Endometrial microvascular endothelial cells (primary cell): ENCODE data around the gene IL1RL1. TPM values are rescaled to one million over a fixed set of nuclear protein-coding genes. Genes with fewer than 3 reads are reported as not detected.

ENCODE experiments used
- in situ Hi-C: cut with HindIII; loops from 2 replicates; pipeline ENCODE4 v1.10.0; 2017; ENCODE audit warnings: low sequenced_read_pairs, low pct_unique_long_range_greater_than_20kb; ENCODE audit errors: inconsistent ontology term
- total RNA-seq: library from RNA; depleted of rRNA; stranded (reverse); fragments of >200 nt; gene quantifications from one replicate; pipeline ENCODE4 v1.2.3, GENCODE V29; 2015; ENCODE audit errors: inconsistent ontology term

IL1RL1 gene
- total RNA-seq, 1 donor from 2014 or later = 128 TPM

- in situ Hi-C loops = no loop called here
These were observed 46.6 kb downstream of the IL1RL1 start for GRCh38 chr2:102357937-102358336.

DNA sequence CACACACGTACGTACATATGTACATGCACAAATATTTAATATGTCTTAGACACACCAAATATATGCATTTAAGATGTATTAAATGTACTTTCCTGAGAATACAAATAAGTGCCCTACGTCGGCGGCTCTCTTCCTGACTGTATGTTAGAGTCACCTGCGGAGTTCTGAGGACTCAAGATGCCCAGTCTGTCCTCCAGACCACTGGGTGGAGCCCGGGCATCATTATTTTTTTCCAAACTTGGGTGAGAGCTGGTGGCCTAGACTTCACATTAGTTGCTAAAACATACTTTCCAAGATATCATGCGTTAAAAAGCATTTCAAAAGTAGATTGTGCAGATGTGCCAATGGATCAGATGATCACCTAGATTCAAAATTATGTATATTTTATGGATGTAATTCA, 47.1 kb downstream of the IL1RL1 start:
- in situ Hi-C loops = no loop called here

DNA sequence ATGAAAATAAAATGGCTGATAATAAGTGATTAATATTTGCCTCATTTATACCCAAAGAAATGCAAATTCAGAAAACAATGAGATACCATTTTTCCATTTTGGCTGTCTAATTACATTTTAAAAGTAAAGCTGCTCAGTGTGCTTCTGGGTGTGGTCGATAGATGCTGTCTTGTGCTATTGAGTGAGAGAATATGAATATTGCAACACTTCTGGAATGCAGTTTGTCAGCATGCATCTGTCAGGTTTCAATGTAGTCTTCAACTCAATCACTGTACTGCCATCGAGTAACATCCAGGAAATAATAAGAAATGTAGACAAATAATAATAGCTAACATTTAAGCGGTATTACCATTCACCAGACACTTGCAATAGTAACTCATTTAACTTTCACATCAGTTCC, 48.2 kb downstream of the IL1RL1 start:
- in situ Hi-C loops = no loop called here

- in situ Hi-C loops = no loop called here
These were observed 50.4 kb downstream of the IL1RL1 start for GRCh38 chr2:102361632-102362241.

DNA sequence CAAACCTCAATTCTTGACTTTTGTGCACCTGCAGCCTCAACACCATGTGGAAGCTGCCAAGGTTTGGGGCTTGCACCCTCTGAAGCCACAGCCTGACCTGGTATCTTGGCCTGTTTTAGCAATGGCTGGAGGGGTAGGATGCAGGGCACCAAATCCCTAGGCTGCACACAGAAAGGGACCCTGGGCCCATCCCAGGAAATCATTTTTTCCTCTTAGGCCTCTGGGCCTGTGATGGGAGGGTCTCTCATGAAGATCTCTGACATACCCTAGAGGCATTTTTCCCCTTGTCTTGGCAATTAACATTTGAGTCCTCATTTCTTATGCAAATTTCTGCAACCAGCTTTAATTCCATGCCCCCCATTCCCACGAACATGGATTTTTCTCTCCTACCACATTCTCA, 54.4 kb downstream of the IL1RL1 start:
- in situ Hi-C loops = no loop called here

DNA sequence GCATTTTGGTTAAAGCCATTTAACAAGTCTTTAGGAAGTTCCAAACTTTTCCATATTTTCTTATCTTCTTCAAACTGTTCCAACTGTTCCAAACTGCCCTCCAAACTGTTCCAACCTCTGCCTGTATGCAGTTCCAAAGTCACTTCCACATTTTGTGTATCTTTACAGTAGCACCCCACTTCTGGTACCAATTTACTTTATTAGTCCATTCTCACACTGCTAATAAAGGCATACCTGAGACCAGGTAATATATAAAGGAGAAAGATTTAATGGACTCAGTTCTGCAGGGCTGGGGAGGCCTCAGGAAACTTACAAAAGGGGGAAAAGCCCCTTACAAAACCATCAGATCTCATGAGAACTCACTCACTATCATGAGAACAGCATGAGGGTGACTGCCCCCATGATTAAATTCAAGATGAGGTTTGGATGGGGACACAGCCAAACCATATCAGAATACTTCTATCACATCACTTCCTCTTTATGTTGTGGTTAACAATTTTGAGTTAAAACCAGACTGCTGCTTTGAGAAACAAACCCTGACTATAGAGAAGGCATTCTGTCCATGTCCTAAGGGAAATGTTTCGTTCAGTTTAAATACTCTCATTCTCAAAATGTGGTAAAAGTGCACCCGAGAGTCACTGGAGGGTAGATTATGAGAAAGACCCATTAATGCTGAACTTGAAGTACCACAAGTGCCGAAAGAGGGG, 55.2 kb downstream of the IL1RL1 start:
- in situ Hi-C loops = no loop called here

DNA sequence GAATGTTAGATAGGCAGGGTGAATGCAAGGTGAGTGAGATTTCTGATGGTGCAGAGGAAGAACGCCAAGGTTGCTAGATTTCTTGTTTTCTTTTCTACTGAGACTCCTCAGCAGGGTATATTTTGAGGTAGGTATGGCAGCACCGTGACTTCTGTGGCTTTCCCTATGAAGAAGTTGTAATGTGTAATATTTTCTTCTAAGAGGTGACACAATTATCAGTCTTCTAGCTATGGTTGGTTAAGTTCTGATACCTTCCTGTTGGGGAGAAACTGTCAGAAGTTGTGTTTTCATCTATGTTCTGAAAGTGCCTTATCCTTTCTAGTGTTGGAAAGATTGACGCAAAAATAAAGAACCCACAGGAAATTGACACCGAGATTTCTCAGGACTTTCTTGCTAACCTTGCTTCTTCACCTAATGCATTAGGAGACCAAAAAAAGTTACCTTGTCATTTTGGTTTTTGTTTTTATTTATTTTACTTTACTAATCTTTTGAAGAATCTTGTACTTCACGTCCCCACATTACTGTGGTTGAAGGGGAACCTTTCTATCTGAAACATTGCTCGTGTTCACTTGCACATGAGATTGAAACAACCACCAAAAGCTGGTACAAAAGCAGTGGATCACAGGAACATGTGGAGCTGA, 56.1 kb downstream of the IL1RL1 start:
- in situ Hi-C loops = no loop called here

DNA sequence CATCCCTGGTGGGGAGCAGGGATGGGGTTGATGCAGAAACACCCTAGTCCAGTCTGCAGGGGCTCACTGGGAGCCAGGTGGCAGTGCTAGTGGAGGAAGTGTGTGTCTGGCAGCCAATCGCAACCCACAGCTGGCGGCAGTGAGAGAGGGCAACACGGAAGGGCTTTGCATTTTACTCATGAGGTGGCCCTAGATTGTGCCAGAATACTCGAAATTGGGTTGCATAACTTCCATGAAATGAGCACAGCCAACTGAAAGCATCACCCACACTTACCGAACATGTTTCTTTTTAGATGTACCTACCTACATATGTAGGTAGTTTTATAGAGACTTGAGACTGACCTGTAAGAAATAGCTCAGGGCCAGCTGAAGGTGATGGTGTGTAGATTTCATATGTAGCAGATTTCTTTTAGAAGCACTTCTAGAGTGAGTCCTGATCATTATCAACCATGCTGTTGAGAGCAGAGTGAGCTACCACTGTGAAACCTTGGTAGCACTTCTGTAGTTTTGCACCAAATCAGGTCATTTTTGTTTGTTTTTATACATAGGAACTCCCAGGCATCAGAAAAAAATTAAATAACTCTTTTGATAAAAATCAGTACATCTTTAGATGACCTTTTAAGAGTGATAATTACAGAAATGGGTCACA, 57.2 kb downstream of the IL1RL1 start:
- in situ Hi-C loops = no loop called here

DNA sequence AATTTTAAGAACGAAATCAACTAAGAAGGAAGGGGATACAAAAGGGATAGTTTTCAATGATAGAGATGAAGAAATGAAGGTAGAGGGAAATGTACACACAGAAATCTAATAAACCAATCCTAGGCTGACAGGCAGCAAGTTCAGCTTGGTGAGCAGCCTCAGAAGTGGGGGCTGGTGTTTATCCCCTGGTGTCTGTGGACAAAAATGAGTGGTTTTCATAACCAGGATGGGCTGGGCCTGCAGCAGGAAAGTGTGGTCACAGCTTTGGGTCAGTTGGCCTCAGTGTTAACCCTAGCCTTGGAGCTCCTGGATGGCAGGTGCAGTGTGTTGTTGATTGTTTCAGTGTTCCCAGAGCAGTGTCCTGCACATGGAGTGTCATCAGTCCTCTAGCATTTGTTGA, 58.5 kb downstream of the IL1RL1 start:
- in situ Hi-C loops = no loop called here

- in situ Hi-C loops = no loop called here
These were observed 64.8 kb downstream of the IL1RL1 start for GRCh38 chr2:102376052-102376591.

GRCh38 chr2:102383722-102384121, 72.4 kb downstream of the IL1RL1 start:
- in situ Hi-C loops = no loop called here

DNA sequence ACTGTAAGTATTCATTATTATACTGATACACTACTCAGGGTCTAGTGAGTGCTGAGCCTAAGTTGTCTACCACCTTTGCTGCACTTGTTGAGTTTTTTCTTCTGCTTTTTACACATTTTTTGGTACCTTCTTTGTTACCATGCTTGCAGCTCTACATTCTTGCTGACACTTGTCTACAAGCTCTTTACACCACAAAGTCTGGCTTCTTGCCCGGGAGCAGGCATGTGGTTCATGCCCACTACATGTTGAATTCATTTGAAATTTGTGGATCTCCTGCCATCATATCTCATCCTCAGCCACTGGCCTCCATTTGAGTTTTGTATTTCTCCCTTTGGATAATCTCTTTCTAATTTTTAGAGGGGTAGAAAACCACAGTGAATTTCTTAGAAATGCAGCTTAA, 74.2 kb downstream of the IL1RL1 start:
- in situ Hi-C loops = no loop called here

- in situ Hi-C loops = no loop called here
These were observed 74.6 kb downstream of the IL1RL1 start for GRCh38 chr2:102386004-102386403.

- in situ Hi-C loops = no loop called here
These were observed 75.6 kb downstream of the IL1RL1 start for GRCh38 chr2:102386867-102387541.

- in situ Hi-C loops = no loop called here
These were observed 76.6 kb downstream of the IL1RL1 start for GRCh38 chr2:102387763-102388546.

GRCh38 chr2:102391565-102391964, 80.2 kb downstream of the IL1RL1 start:
- in situ Hi-C loops = no loop called here

DNA sequence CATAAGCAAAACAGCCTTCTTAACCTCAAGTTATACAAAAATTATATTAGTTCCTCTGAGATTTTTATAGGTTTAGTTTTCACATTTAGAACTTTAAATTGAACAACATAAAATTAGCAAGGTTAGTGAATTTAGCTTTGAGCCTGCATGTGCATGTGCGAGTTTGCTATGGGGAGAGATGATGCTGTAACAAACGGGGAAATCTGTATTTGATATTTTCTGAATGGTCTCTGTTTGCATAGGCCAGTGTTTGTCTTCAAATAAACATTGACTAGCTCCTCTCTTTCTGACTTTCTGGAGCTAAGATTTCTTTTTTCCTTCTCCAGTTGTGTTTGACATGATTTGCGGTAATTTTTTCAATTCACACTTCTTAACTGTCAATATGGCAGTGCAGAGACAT, 80.7 kb downstream of the IL1RL1 start:
- in situ Hi-C loops = no loop called here

- in situ Hi-C loops = no loop called here
These were observed 81.6 kb downstream of the IL1RL1 start for GRCh38 chr2:102392942-102393341.
